ENCODE data around the gene CLINT1. TPM values are rescaled to one million over a fixed set of nuclear protein-coding genes. Genes with fewer than 3 reads are reported as not detected.
A peak's percentile ranks its signal among the peaks of the same experiment; 100 is the strongest.

Gene CLINT1
- total RNA-seq, 1 experiment from 2014 or later = 79.6 TPM

- TF ChIP-seq ZNF532 (CRISPR knock-in tag; IDR thresholded peaks at IDR 0.05; ENCODE audit: borderline replicate concordance) (no peak), PRDM15 (CRISPR knock-in tag; IDR thresholded peaks at IDR 0.05) (no peak), JAZF1 (CRISPR knock-in tag; IDR thresholded peaks at IDR 0.05) (no peak), MLX (CRISPR knock-in tag; IDR thresholded peaks at IDR 0.05) (no peak), ZSCAN18 (CRISPR knock-in tag; IDR thresholded peaks at IDR 0.05) (no peak), NFYB (CRISPR knock-in tag; conservative IDR thresholded peaks at IDR 0.05; ENCODE audit: low read depth) (no peak)
Measured at GRCh38 chr5:157865781-157866180, 6.8 kb upstream of the CLINT1 start (continued).

- Mint-ChIP-seq H3K27me3 (ENCODE audit: low read depth) (no peaks in the 10 kb centered on the region), H3K9me3 (peaks cover 3% of the 10 kb centered on the region; the same call in 1 of the 2 replicates), H3K4me1 (peaks cover 37% of the 10 kb centered on the region), H3K27ac (no peak overlapping the region), H3K36me3 (no peaks in the 10 kb centered on the region), H3K4me3 (no peak overlapping the region)
- ATAC-seq (peak; percentile 91), DNase-seq (ENCODE audit: low spot score) (peak; percentile 23)
- POLR2A ChIA-PET = no interaction called here
- CTCF ChIA-PET = interaction anchor here (0.7 to 1.2 kb wide), 4 partner anchors 9 to 131 kb away, joined by 3 to 5 read pairs (median 4); no protein-coding TSS in a partner anchor
- TF ChIP-seq ZBTB21 (CRISPR knock-in tag; IDR thresholded peaks at IDR 0.05; ENCODE audit: borderline replicate concordance) (no peak), NFATC4 (CRISPR knock-in tag; IDR thresholded peaks at IDR 0.05) (no peak), ATF1 (CRISPR knock-in tag; IDR thresholded peaks at IDR 0.05) (no peak), SMAD3 (CRISPR knock-in tag; IDR thresholded peaks at IDR 0.05; ENCODE audit: borderline replicate concordance) (no peak), NR3C1 (CRISPR knock-in tag; conservative IDR thresholded peaks at IDR 0.05; ENCODE audit: low read depth) (no peak), HMGA2 (CRISPR knock-in tag; IDR thresholded peaks at IDR 0.05) (no peak), IRF2 (CRISPR knock-in tag; IDR thresholded peaks at IDR 0.05; ENCODE audit: borderline replicate concordance, low read depth) (no peak), ETV6 (CRISPR knock-in tag; IDR thresholded peaks at IDR 0.05) (no peak), E2F1 (CRISPR knock-in tag; IDR thresholded peaks at IDR 0.05) (no peak), TEAD1 (CRISPR knock-in tag; IDR thresholded peaks at IDR 0.05) (no peak), SMAD4 (CRISPR knock-in tag; IDR thresholded peaks at IDR 0.05) (no peak), NFE2L1 (CRISPR knock-in tag; IDR thresholded peaks at IDR 0.05) (no peak), MXD4 (CRISPR knock-in tag; IDR thresholded peaks at IDR 0.05; ENCODE audit: borderline replicate concordance) (no peak), ELF4 (CRISPR knock-in tag; IDR thresholded peaks at IDR 0.05; ENCODE audit: low read depth) (no peak), E2F5 (CRISPR knock-in tag; IDR thresholded peaks at IDR 0.05) (no peak), TEAD4 (CRISPR knock-in tag; IDR thresholded peaks at IDR 0.05) (no peak), ZNF281 (CRISPR knock-in tag; IDR thresholded peaks at IDR 0.05) (no peak)
Measured at GRCh38 chr5:157864067-157864466, 5.1 kb upstream of the CLINT1 start.

All from WTC11 (cell line).